Measurements from ENCODE around the gene TRIM24.

DNA sequence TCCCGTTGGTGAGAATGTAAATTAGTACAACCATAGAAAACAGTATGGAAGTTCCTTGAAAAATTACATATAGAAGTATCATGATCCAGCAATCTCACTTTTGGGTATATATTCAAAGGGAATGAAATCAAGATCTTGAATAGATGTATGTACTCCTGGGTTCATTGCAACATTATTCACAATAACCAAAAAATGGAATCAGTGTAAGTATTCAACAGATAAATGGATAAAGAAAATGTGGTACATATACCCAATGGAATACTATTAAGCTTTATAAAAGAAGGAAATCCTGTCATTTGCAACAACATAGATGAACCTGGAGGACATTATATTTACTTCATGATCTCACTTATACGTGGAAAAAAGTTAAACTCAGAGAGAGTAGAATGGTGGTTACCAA, 86.8 kb downstream of the TRIM24 start:
- TF ChIP-seq, protein P1, sequence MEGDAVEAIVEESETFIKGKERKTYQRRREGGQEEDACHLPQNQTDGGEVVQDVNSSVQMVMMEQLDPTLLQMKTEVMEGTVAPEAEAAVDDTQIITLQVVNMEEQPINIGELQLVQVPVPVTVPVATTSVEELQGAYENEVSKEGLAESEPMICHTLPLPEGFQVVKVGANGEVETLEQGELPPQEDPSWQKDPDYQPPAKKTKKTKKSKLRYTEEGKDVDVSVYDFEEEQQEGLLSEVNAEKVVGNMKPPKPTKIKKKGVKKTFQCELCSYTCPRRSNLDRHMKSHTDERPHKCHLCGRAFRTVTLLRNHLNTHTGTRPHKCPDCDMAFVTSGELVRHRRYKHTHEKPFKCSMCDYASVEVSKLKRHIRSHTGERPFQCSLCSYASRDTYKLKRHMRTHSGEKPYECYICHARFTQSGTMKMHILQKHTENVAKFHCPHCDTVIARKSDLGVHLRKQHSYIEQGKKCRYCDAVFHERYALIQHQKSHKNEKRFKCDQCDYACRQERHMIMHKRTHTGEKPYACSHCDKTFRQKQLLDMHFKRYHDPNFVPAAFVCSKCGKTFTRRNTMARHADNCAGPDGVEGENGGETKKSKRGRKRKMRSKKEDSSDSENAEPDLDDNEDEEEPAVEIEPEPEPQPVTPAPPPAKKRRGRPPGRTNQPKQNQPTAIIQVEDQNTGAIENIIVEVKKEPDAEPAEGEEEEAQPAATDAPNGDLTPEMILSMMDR (conservative IDR thresholded peaks at IDR 0.05): no peak
- no peak for TF ChIP-seq ZFX (IDR thresholded peaks at IDR 0.05)
